ENCODE data around the gene TRIM67.

The TRIM67 gene

DNA sequence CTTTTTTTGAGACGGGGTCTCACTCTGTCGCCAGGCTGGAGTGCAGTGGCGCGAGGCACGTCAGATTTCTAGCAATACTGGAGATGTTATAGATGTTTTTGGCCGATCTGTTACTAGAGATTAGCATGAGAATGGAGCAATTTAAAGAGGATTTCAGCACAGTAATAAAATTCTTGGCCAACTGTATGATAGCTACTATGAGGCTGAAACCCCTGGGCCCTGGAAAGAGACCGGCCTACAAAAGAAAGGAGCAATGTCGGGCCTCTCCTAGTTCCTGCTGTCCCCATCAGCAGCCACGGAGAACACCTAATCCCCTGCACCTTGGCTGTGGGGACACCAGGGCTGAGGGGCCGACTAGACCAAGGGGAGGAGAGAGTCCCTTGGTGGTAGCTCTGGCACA lies 69.7 kb downstream of the TRIM67 start:
- no peak overlapping the region for H3K4me3 ChIP-seq (replicated peaks; ENCODE audit: low read depth, low read length)
- no peak for DNase-seq (ENCODE audit: low read depth)
- TF ChIP-seq, protein P1, sequence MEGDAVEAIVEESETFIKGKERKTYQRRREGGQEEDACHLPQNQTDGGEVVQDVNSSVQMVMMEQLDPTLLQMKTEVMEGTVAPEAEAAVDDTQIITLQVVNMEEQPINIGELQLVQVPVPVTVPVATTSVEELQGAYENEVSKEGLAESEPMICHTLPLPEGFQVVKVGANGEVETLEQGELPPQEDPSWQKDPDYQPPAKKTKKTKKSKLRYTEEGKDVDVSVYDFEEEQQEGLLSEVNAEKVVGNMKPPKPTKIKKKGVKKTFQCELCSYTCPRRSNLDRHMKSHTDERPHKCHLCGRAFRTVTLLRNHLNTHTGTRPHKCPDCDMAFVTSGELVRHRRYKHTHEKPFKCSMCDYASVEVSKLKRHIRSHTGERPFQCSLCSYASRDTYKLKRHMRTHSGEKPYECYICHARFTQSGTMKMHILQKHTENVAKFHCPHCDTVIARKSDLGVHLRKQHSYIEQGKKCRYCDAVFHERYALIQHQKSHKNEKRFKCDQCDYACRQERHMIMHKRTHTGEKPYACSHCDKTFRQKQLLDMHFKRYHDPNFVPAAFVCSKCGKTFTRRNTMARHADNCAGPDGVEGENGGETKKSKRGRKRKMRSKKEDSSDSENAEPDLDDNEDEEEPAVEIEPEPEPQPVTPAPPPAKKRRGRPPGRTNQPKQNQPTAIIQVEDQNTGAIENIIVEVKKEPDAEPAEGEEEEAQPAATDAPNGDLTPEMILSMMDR (IDR thresholded peaks at IDR 0.05; ENCODE audit: low read length, missing control alignments) = no peak

DNA sequence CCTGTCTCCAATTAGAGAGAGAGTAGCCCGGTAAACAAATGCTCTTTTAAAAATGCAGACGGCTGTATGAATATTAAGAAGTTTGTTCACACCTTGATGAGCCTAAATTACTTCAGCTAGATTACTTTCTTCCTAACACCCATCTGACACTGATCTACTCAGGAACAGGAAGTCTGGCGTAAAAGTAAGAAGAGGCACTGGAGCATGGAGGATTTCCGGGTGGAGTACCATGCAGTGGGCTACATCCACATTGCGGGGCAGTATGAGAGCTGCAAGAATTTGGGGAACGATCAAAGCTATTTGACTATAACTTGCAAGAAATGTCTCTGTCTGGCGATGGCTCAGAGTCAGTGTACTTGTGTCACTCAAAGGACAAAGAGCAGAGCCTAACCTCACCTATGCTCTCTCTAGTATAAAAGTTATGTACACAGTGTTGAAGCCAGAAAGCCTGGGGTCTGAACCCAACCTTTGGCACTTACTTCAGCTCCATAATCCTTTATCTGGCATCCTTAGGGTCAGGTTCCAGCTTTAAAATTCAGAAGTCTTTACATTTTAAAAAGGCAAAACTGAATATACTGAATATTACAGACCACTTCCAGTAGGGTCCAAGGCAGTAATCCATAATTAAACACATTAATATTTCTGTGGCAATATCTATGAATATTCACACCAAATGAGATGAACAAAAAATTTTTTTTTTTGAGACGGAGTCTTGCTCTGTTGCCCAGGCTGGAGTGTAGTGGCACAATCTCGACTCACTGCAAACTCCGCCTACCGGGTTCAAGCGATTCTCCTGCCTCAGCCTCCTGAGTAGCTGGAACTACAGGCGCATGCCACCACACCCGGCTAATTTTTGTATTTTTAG lies 71.2 kb downstream of the TRIM67 start:
- TF ChIP-seq, protein P1 (IDR thresholded peaks at IDR 0.05; ENCODE audit: low read length, missing control alignments) = no peak
- DNase-seq (ENCODE audit: low read depth) = no peak
- no peak overlapping the region for H3K4me3 ChIP-seq (replicated peaks; ENCODE audit: low read depth, low read length)

DNA sequence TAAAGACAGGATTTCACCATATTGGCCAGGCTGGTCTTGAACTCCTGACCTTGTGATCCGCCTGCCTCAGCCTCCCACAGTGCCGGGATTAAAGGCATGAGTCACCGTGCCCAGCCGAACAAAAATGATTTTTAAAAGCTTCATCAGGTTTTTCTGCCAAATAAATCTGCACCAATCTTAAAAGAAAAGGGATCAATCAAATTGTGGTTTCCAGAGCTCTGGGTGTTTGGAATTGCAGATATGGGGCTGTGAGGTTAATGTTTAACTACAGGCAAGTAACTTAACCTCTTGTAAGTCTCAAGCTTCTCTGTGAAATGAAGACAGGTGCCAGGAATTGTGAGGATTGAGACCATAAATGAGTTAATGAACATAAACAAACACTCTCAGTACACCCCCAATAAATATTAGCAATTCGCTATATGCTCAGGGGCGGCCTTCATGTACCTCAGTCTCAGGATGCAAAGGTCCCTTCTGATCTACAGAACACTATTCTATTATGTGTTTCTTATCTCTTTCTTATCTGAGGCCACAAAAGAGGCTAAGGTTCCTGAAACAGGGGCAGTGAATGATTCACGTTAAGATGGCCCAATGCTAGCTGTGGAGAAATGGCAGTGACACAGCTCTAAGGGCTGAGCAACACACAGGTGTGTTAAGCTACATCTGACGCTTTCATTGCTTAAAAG lies 72.0 kb downstream of the TRIM67 start:
- TF ChIP-seq, protein P1 (IDR thresholded peaks at IDR 0.05; ENCODE audit: low read length, missing control alignments) = no peak
- no peak overlapping the region for H3K4me3 ChIP-seq (replicated peaks; ENCODE audit: low read depth, low read length)
- DNase-seq (ENCODE audit: low read depth) = no peak

DNA sequence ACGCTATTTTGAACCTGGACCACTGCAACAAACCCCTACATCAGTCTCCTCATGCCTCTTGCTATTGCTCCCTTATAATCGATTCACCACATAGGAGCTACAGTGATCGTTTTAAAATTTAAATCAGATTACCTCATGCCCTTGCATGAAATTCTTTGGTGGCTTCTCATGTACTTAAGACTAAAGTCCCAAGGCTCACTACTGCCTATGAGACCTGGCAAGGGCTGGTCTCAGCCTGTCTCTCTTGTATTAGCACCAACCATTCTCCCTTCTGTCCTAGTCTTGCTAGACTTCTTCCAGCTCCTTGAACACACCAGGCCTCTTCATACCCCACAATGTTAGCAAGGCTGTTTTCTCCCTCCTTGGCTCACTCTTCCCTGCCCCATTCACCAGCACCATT lies 72.6 kb downstream of the TRIM67 start:
- DNase-seq (ENCODE audit: low read depth) = no peak
- no peak overlapping the region for H3K4me3 ChIP-seq (replicated peaks; ENCODE audit: low read depth, low read length)
- TF ChIP-seq, protein P1 (IDR thresholded peaks at IDR 0.05; ENCODE audit: low read length, missing control alignments) = no peak

DNA sequence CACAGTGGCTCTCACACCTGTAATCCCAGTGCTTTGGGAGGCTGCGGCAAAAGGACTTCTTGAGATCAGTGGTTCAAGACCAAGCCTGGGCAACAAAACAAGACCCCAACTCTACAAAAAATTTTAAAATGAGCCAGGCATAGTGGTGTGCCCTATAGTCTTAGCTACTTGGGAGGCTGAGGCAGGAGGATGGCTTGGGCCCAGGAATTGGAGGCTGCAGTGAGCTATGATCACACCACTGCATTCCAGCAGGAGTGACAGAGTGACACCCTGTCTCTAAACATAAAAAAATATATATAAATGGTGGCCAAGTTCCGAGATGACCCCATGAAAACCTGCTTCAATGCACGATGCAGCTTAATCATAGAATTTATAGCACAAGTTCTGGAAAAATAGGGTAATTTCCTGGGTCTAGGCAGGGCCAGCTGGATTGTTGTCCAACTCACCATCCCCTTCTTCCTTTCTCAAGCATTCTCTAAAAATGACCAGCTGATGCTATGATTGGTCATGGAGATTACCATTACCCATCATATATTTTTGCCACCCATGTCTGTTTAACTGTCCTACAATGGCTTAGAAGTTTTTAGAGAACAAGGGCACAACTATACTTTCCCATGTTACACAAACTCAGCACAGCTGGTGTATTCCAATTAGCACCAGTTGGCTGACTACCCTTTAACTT lies 73.8 kb downstream of the TRIM67 start:
- TF ChIP-seq, protein P1 (IDR thresholded peaks at IDR 0.05; ENCODE audit: low read length, missing control alignments) = no peak
- DNase-seq (ENCODE audit: low read depth) = no peak
- no peak overlapping the region for H3K4me3 ChIP-seq (replicated peaks; ENCODE audit: low read depth, low read length)

DNA sequence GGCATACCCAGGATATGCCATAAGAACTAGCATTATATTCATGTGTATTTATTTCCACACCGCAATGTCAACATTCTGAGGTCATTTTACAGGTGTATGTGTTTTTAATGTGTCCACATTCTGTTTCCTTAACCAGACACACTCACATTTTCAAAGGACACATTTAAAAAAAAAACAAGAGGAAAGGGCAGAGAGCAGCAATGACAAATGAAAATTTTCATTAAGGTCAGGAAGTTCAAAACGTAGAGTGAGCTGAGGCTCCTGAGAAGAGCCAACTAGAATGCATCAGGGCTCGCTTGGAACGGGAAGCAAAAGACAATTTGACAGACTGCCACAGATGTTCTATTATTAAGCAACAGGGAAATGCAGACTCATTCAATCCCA lies 74.3 kb downstream of the TRIM67 start:
- H3K4me3 ChIP-seq (replicated peaks; ENCODE audit: low read depth, low read length) = no peak overlapping the region
- TF ChIP-seq, protein P1 (IDR thresholded peaks at IDR 0.05; ENCODE audit: low read length, missing control alignments) = no peak
- DNase-seq (ENCODE audit: low read depth) = no peak

Measured in fibroblast of pulmonary artery (primary cell).